ENCODE results near the gene TMEM14C. TPM values are rescaled to one million over a fixed set of nuclear protein-coding genes. Genes with fewer than 3 reads are reported as not detected.

The TMEM14C gene
- total and polyA plus RNA-seq, 2 donors from 2014 or later = 118 to 210 TPM

DNA sequence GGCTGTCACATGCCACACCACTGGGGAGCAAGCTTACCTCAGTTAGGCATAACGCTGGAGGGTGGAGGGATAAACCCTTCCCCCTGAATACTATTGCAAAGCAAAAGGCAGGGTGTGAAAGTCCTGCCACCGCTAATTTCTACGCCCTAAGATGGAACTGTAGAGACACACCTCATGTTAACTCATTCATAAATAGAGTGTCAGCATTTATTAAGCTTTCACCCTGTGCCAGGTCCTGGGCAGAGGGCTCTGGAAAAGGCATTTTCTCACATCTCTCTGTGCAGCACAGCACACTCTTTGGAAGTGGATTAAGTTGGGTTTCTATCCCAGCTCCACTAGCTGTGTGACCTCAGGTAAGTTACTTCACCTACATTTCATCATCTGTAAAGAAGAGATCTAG lies 46.5 kb downstream of the TMEM14C start:
- Histone ChIP-seq H3K27ac (ENCODE audit: low read depth in 2 of 2, low read length in 2 of 2) (no peak overlapping the region), H3K4me1 (ENCODE audit: control insufficient read depth in 2 of 3, insufficient read depth in 2 of 3, low read depth in 1 of 3, low read length in 3 of 3) (no peaks in the 10 kb centered on the region), H3K27me3 (ENCODE audit: control insufficient read depth, insufficient read depth, low read length) (no peaks in the 10 kb centered on the region), H3K9ac (ENCODE audit: low read length in 3 of 3) (no peak overlapping the region), H3K4me3 (ENCODE audit: low read length in 3 of 3) (no peak overlapping the region), H3K9me3 (ENCODE audit: control insufficient read depth in 2 of 3, insufficient read depth in 1 of 3, low read length in 3 of 3) (no peaks in the 10 kb centered on the region), H3K36me3 (ENCODE audit: control insufficient read depth in 2 of 3, insufficient read depth in 3 of 3, low read length in 3 of 3) (peaks cover 0 to 6% (median 0%) of the 10 kb centered on the region in 3 donors)
- FAIRE-seq = no peak
- intact Hi-C loops (cut with DNase I) = no loop called here
- DNase-seq = no peak
- TF ChIP-seq CTCF (IDR thresholded peaks at IDR 0.05; ENCODE audit: borderline replicate concordance, extremely low read depth, insufficient read depth) = no peak

- H3K9me3 ChIP-seq (ENCODE audit: control insufficient read depth in 2 of 3, insufficient read depth in 1 of 3, low read length in 3 of 3) = no peaks in the 10 kb centered on the region
- H3K4me1 ChIP-seq (ENCODE audit: control insufficient read depth in 2 of 3, insufficient read depth in 2 of 3, low read depth in 1 of 3, low read length in 3 of 3) = no peaks in the 10 kb centered on the region
- FAIRE-seq = no peak
- no peak for DNase-seq
- no peaks in the 10 kb centered on the region for H3K27me3 ChIP-seq (ENCODE audit: control insufficient read depth, insufficient read depth, low read length)
- no peak overlapping the region for H3K9ac ChIP-seq (ENCODE audit: low read length in 3 of 3)
- H3K36me3 ChIP-seq (ENCODE audit: control insufficient read depth in 2 of 3, insufficient read depth in 3 of 3, low read length in 3 of 3) = peaks cover 0 to 6% (median 0%) of the 10 kb centered on the region in 3 donors
- TF ChIP-seq CTCF (IDR thresholded peaks at IDR 0.05; ENCODE audit: borderline replicate concordance, extremely low read depth, insufficient read depth) = no peak
- no peak overlapping the region for H3K4me3 ChIP-seq (ENCODE audit: low read length in 3 of 3)
- no peak overlapping the region for H3K27ac ChIP-seq (ENCODE audit: low read depth in 2 of 2, low read length in 2 of 2)
- intact Hi-C loops (cut with DNase I) = no loop called here
These were observed 48.6 kb downstream of the TMEM14C start for GRCh38 chr6:10771371-10771894.

DNA sequence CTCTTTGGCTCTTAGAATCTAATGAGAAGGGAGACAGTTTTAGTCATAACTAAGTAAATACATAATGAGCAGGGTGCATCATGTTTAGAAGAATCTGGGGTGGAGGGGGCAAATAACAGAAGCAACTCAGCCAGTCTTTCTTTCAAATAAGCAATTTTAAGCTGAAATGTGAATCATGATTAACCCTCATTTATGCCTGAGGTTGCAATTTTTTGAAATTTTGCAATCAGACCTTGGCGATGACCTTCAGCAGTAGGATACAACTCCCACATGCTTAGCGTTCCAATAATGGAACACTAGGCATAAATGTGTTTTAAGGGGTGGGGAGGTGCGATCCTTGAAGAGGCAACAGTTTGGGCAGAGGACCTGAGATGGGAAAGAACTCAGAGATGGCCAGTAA lies 55.4 kb downstream of the TMEM14C start:
- H3K4me3 ChIP-seq (ENCODE audit: low read length in 3 of 3) = no peak overlapping the region
- intact Hi-C loops (cut with DNase I) = no loop called here
- H3K27ac ChIP-seq (ENCODE audit: low read depth in 2 of 2, low read length in 2 of 2) = no peak overlapping the region
- DNase-seq (no peak), FAIRE-seq (no peak)
- H3K9me3 ChIP-seq (ENCODE audit: control insufficient read depth in 2 of 3, insufficient read depth in 1 of 3, low read length in 3 of 3) = no peaks in the 10 kb centered on the region
- no peaks in the 10 kb centered on the region for H3K4me1 ChIP-seq (ENCODE audit: control insufficient read depth in 2 of 3, insufficient read depth in 2 of 3, low read depth in 1 of 3, low read length in 3 of 3)
- H3K27me3 ChIP-seq (ENCODE audit: control insufficient read depth, insufficient read depth, low read length) = no peaks in the 10 kb centered on the region
- TF ChIP-seq CTCF (IDR thresholded peaks at IDR 0.05; ENCODE audit: borderline replicate concordance, extremely low read depth, insufficient read depth) = no peak
- no peak overlapping the region for H3K9ac ChIP-seq (ENCODE audit: low read length in 3 of 3)
- no peaks in the 10 kb centered on the region for H3K36me3 ChIP-seq (ENCODE audit: control insufficient read depth in 2 of 3, insufficient read depth in 3 of 3, low read length in 3 of 3)

GRCh38 chr6:10779076-10779475 lies 56.2 kb downstream of the TMEM14C start:
- no peak for TF ChIP-seq CTCF (IDR thresholded peaks at IDR 0.05; ENCODE audit: borderline replicate concordance, extremely low read depth, insufficient read depth)
- no peak overlapping the region for H3K9ac ChIP-seq (ENCODE audit: low read length in 3 of 3)
- no peak for DNase-seq

More at GRCh38 chr6:10779076-10779475, 56.2 kb downstream of the TMEM14C start:
- H3K27ac ChIP-seq (ENCODE audit: low read depth in 2 of 2, low read length in 2 of 2) = no peak overlapping the region
- FAIRE-seq = no peak
- no peaks in the 10 kb centered on the region for H3K36me3 ChIP-seq (ENCODE audit: control insufficient read depth in 2 of 3, insufficient read depth in 3 of 3, low read length in 3 of 3)
- no peak overlapping the region for H3K4me3 ChIP-seq (ENCODE audit: low read length in 3 of 3)
- intact Hi-C loops (cut with DNase I) = no loop called here
- H3K4me1 ChIP-seq (ENCODE audit: control insufficient read depth in 2 of 3, insufficient read depth in 2 of 3, low read depth in 1 of 3, low read length in 3 of 3) = no peaks in the 10 kb centered on the region
- no peaks in the 10 kb centered on the region for H3K27me3 ChIP-seq (ENCODE audit: control insufficient read depth, insufficient read depth, low read length)
- no peaks in the 10 kb centered on the region for H3K9me3 ChIP-seq (ENCODE audit: control insufficient read depth in 2 of 3, insufficient read depth in 1 of 3, low read length in 3 of 3)
